HepG2 (cell line): ENCODE data around the gene LCN12. TPM values are rescaled to one million over a fixed set of nuclear protein-coding genes. Genes with fewer than 3 reads are reported as not detected.

Experiments
- EZH2 ChIP-seq: conservative IDR thresholded peaks from 2 replicates; pipeline ENCODE4 v1.6.1; 2012; ENCODE audit warnings: mild to moderate bottlenecking, low read depth, low read length, moderate library complexity
- HMG20A ChIP-seq: IDR thresholded peaks from 2 replicates; pipeline ENCODE4 v1.6.1; 2016; ENCODE audit warnings: borderline replicate concordance
- HOXA5 ChIP-seq: sonication (generic); formaldehyde crosslinking; IDR thresholded peaks from 2 replicates; pipeline ENCODE4 v1.4.0; 2020; ENCODE audit warnings: missing genetic modification reagents
- KDM2A ChIP-seq: sonication (generic); formaldehyde crosslinking; IDR thresholded peaks from 2 replicates; pipeline ENCODE4 v1.4.0; 2020; ENCODE audit warnings: low read depth, missing genetic modification reagents, borderline replicate concordance
- KMT2B ChIP-seq: IDR thresholded peaks from 2 replicates; pipeline ENCODE4 v1.6.1; 2016; ENCODE audit warnings: missing genetic modification reagents, missing compliant biosample characterization
- NCOA5 ChIP-seq: sonication (generic); formaldehyde crosslinking; IDR thresholded peaks from 2 replicates; pipeline ENCODE4 v1.4.0; 2020; ENCODE audit warnings: missing genetic modification reagents
- NFYC ChIP-seq: IDR thresholded peaks from 2 replicates; pipeline ENCODE4 v1.6.1; 2016; ENCODE audit warnings: missing genetic modification reagents, missing compliant biosample characterization
- NONO ChIP-seq, 2 experiments: fragments of 450-650 bp in 1 of 2; sonication (generic) in 1 of 2; formaldehyde crosslinking in 1 of 2; IDR thresholded peaks in 1 of 2; conservative IDR thresholded peaks in 1 of 2; 2 replicates each; pipeline versions ENCODE4 v1.6.1 to v1.8.0; 2017 to 2022; ENCODE audit warnings: mild to moderate bottlenecking in 1 of 2, missing genetic modification reagents in 1 of 2, moderate library complexity in 1 of 2
- PAX8 ChIP-seq: sonication (generic); formaldehyde crosslinking; IDR thresholded peaks from 2 replicates; pipeline ENCODE4 v1.8.0; 2022; ENCODE audit warnings: mild to moderate bottlenecking, missing genetic modification reagents, borderline replicate concordance
- SAFB2 ChIP-seq: sonication (generic); formaldehyde crosslinking; IDR thresholded peaks from 2 replicates; pipeline ENCODE4 v1.5.1; 2020; ENCODE audit warnings: missing genetic modification reagents, low read depth, mild to moderate bottlenecking, borderline replicate concordance
- SP5 ChIP-seq: IDR thresholded peaks from 2 replicates; pipeline ENCODE4 v1.6.1; 2016; ENCODE audit warnings: low read depth, borderline replicate concordance
- TGIF2 ChIP-seq: IDR thresholded peaks from 2 replicates; pipeline ENCODE4 v1.6.1; 2016; ENCODE audit warnings: control low read depth, missing compliant biosample characterization
- ZFP41 ChIP-seq: sonication (generic); formaldehyde crosslinking; IDR thresholded peaks from 2 replicates; pipeline ENCODE4 v1.4.0; 2020; ENCODE audit warnings: mild to moderate bottlenecking, missing genetic modification reagents, borderline replicate concordance
- ZNF263 ChIP-seq: sonication (generic); formaldehyde crosslinking; IDR thresholded peaks from 2 replicates; pipeline ENCODE4 v1.4.0; 2020; ENCODE audit warnings: missing genetic modification reagents
- ZNF335 ChIP-seq: sonication (generic); formaldehyde crosslinking; IDR thresholded peaks from 2 replicates; pipeline ENCODE4 v1.4.0; 2020; ENCODE audit warnings: missing genetic modification reagents
- ZNF33A ChIP-seq: sonication (generic); formaldehyde crosslinking; IDR thresholded peaks from 2 replicates; pipeline ENCODE4 v1.5.1; 2020; ENCODE audit warnings: missing genetic modification reagents, mild to moderate bottlenecking, moderate library complexity, borderline replicate concordance
- ZNF614 ChIP-seq: IDR thresholded peaks from 2 replicates; pipeline ENCODE4 v1.6.1; 2018; ENCODE audit warnings: missing biosample characterization, missing genetic modification reagents, inconsistent platforms, borderline replicate concordance
- ZNF761 ChIP-seq: sonication (generic); formaldehyde crosslinking; conservative IDR thresholded peaks from 2 replicates; pipeline ENCODE4 v1.4.0; 2020; ENCODE audit warnings: mild to moderate bottlenecking, missing genetic modification reagents
- ZNF83 ChIP-seq: sonication (generic); formaldehyde crosslinking; IDR thresholded peaks from 2 replicates; pipeline ENCODE4 v1.4.0; 2020; ENCODE audit warnings: missing genetic modification reagents, mild to moderate bottlenecking, borderline replicate concordance
- polyA plus RNA-seq, 8 experiments: library from polyadenylated mRNA; depleted of rRNA in 3 of 8; stranded (reverse) in 7 of 8; unstranded in 1 of 8; fragments of >200 nt; fragmentation: Illumina TruSeq in 4 of 8; extraction: Trizol in 4 of 8; gene quantifications; 2 replicates each; pipeline versions ENCODE4 v1.2.1 to v1.2.3, GENCODE V29; 2011 to 2016; ENCODE audit warnings: low read depth in 4 of 8, missing spikeins in 1 of 8, mixed read lengths in 1 of 8; ENCODE audit not compliant: insufficient read depth in 1 of 8
- total RNA-seq, 5 experiments: library from RNA; depleted of rRNA; stranded (reverse); fragments of >200 nt; fragmentation: Illumina TruSeq; extraction: Trizol; gene quantifications; 2 replicates each; pipeline ENCODE4 v1.2.3, GENCODE V29; 2016; ENCODE audit warnings: low read depth in 1 of 5
- TF ChIP-seq, protein P1 (sequence below): sonication (generic); formaldehyde crosslinking; IDR thresholded peaks from 2 replicates; pipeline ENCODE4 v1.8.1; 2023; ENCODE audit warnings: mild to moderate bottlenecking, missing genetic modification reagents
- TF ChIP-seq, protein P2 (sequence below): sonication (generic); formaldehyde crosslinking; IDR thresholded peaks from 2 replicates; pipeline ENCODE4 v1.4.0; 2020; ENCODE audit warnings: missing genetic modification reagents
- TF ChIP-seq, protein P3 (sequence below): sonication (generic); formaldehyde crosslinking; IDR thresholded peaks from 2 replicates; pipeline ENCODE4 v1.4.0; 2020; ENCODE audit warnings: missing genetic modification reagents
- TF ChIP-seq, protein P4 (sequence below): sonication (generic); formaldehyde crosslinking; IDR thresholded peaks from 2 replicates; pipeline ENCODE4 v1.4.0; 2020; ENCODE audit warnings: missing genetic modification reagents

Gene LCN12
- total and polyA plus RNA-seq, 2 of the 13 experiments (the other 11 are each of a cell fraction or from before 2014, with no cell fraction given), result 3.4 to 6.9 TPM

DNA sequence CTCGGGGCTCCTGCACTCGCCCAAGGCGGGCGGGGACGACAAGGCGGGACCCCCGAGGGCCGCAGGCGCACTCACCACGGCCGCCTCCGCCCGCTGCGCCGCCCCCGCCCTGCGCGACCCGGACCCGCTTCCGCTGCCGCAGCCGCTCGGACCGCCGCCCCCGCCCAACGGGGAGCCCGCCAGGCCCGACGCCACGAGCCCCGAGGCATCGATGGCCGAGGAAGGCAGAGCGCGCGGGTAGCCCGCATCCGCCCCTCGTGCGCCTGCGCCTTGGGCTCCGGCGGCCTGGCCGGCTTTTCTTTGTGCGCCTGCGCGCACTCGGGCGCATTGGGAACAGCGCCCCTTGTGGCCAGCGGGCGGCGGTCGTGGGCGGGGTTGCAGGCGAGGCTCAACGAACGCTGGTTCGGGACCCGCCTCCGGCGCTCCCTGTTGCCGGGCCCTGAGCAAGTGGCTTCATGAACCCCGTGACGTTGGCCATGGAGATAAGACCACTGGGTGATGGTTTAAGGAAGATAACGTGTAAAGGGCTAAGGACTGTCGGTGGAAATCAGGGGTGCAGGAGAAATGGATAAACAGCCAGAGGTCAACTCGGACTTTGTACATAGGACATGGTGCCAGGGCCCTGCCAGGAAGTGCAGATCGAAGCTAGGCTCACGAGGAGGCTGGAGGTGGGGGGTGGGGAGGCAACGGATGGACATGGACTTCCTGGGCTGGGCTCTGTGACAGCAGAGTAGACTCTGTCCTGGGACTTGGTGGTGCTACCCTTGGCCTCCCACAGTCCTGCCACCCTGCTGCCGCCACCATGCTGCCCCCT, 7.3 kb upstream of the LCN12 start, which contains the start of the genes C8G and FBXW5 (continued):
- TF ChIP-seq KDM2A (CRISPR knock-in tag) (peak; percentile 65), NCOA5 (no peak), ZNF263 (CRISPR knock-in tag) (no peak), SAFB2 (CRISPR knock-in tag) (no peak; the same call in 1 of the 2 replicates), NONO (IDR thresholded peaks at IDR 0.05) (no peak), NONO (CRISPR knock-in tag; conservative IDR thresholded peaks at IDR 0.05) (peak; percentile 83; the same call in 1 of the 2 replicates), ZNF33A (CRISPR knock-in tag) (no peak), ZNF761 (peak; percentile 58; the same call in 1 of the 2 replicates), HOXA5 (CRISPR knock-in tag) (no peak), ZNF83 (CRISPR knock-in tag) (no peak), ZNF335 (no peak), ZNF614 (CRISPR knock-in tag) (peak; percentile 83), HMG20A (CRISPR knock-in tag) (no peak), EZH2 (no peak), KMT2B (CRISPR knock-in tag) (no peak), ZFP41 (CRISPR knock-in tag) (no peak), PAX8 (0 out of 2 replicates have a peak, but pooled peaks have one; percentile 17), NFYC (CRISPR knock-in tag) (0 out of 2 replicates have a peak, but pooled peaks have one; percentile 13), TGIF2 (no peak), SP5 (peak; percentile 83; the same call in 1 of the 2 replicates)
- TF ChIP-seq, protein P1, sequence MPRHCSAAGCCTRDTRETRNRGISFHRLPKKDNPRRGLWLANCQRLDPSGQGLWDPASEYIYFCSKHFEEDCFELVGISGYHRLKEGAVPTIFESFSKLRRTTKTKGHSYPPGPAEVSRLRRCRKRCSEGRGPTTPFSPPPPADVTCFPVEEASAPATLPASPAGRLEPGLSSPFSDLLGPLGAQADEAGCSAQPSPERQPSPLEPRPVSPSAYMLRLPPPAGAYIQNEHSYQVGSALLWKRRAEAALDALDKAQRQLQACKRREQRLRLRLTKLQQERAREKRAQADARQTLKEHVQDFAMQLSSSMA (CRISPR knock-in tag), result 0 out of 2 replicates have a peak, but pooled peaks have one; percentile 39
- TF ChIP-seq, protein P2, sequence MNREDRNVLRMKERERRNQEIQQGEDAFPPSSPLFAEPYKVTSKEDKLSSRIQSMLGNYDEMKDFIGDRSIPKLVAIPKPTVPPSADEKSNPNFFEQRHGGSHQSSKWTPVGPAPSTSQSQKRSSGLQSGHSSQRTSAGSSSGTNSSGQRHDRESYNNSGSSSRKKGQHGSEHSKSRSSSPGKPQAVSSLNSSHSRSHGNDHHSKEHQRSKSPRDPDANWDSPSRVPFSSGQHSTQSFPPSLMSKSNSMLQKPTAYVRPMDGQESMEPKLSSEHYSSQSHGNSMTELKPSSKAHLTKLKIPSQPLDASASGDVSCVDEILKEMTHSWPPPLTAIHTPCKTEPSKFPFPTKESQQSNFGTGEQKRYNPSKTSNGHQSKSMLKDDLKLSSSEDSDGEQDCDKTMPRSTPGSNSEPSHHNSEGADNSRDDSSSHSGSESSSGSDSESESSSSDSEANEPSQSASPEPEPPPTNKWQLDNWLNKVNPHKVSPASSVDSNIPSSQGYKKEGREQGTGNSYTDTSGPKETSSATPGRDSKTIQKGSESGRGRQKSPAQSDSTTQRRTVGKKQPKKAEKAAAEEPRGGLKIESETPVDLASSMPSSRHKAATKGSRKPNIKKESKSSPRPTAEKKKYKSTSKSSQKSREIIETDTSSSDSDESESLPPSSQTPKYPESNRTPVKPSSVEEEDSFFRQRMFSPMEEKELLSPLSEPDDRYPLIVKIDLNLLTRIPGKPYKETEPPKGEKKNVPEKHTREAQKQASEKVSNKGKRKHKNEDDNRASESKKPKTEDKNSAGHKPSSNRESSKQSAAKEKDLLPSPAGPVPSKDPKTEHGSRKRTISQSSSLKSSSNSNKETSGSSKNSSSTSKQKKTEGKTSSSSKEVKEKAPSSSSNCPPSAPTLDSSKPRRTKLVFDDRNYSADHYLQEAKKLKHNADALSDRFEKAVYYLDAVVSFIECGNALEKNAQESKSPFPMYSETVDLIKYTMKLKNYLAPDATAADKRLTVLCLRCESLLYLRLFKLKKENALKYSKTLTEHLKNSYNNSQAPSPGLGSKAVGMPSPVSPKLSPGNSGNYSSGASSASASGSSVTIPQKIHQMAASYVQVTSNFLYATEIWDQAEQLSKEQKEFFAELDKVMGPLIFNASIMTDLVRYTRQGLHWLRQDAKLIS (CRISPR knock-in tag), result no peak
- TF ChIP-seq, protein P3, sequence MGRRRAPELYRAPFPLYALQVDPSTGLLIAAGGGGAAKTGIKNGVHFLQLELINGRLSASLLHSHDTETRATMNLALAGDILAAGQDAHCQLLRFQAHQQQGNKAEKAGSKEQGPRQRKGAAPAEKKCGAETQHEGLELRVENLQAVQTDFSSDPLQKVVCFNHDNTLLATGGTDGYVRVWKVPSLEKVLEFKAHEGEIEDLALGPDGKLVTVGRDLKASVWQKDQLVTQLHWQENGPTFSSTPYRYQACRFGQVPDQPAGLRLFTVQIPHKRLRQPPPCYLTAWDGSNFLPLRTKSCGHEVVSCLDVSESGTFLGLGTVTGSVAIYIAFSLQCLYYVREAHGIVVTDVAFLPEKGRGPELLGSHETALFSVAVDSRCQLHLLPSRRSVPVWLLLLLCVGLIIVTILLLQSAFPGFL (CRISPR knock-in tag), result no peak
- TF ChIP-seq, protein P4, sequence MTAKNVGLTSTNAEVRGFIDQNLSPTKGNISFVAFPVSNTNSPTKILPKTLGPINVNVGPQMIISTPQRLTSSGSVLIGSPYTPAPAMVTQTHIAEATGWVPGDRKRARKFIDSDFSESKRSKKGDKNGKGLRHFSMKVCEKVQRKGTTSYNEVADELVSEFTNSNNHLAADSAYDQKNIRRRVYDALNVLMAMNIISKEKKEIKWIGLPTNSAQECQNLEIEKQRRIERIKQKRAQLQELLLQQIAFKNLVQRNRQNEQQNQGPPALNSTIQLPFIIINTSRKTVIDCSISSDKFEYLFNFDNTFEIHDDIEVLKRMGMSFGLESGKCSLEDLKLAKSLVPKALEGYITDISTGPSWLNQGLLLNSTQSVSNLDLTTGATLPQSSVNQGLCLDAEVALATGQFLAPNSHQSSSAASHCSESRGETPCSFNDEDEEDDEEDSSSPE (CRISPR knock-in tag), result peak; percentile 54; the same call in 1 of the 2 replicates
